ENCODE results near the gene PDAP1.

Gene PDAP1

DNA sequence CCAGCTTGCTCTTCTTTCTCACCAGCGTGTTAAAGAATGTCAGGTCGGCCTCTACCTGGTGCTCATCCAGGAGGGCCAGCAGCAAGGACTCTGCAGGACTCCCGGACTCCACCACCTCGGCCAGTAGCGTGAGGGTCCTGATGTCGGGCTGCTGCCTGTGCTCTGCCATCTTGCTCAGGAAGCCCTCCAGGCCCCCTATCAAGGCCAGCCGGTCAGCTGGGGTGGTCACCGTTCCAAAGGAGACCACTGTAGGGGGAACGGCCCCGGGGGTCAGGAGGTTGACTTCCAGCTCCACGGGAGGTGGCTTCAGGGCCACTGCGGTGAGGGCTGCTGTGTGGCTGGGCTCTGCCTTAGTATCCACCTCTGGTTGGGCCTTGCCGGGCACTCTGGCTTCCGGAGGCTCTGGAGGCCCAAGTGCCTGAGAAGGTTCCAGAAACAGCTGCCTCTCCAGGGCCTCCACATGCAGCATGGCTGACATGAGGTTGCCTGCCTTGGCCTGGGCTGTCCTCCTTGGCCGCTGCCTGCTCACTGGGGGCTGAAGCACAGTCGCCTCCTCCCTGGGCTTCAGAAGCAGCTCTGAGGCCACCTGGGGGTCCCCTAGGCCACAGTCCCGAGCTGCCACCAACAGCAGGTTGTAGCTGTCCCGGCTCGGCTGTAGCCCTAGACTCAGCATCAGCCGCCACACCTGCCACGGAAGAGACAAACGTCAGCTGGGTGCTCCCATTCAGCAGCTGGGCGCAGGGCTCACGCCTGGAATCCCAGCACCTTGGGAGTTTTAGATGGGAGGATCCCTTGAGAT, 16.7 kb upstream of the PDAP1 start:
- CTCF ChIA-PET: no interaction called here
- 94% methylated on average over 22 of the region's 24 CpGs for WGBS (ENCODE audit: insufficient coverage)
- DNase-seq: no peak
- H3K4me3 ChIP-seq (ENCODE audit: control insufficient read depth in 1 of 7, extremely low read depth in 1 of 7, insufficient read depth in 4 of 7, low read depth in 2 of 7, low read length in 6 of 7): no peak overlapping the region
- no peaks in the 10 kb centered on the region for H3K4me1 ChIP-seq (ENCODE audit: control extremely low read depth in 1 of 4, control insufficient read depth in 4 of 4, insufficient read depth in 4 of 4, low read length in 3 of 4)
- H3K9me3 ChIP-seq (ENCODE audit: control extremely low read depth in 1 of 5, control insufficient read depth in 4 of 5, insufficient read depth in 2 of 5, low read depth in 1 of 5, low read length in 4 of 5): no peaks in the 10 kb centered on the region
- no peak overlapping the region for H3K27ac ChIP-seq (ENCODE audit: insufficient read depth in 1 of 2, low read depth in 1 of 2, low read length in 2 of 2, poor library complexity in 1 of 2, severe bottlenecking in 2 of 2)
- POLR2A ChIA-PET: no interaction called here
- H3K36me3 ChIP-seq (ENCODE audit: control insufficient read depth in 4 of 4, insufficient read depth in 4 of 4, low read length in 3 of 4): peaks cover 3 to 63% (median 46%) of the 10 kb centered on the region in 4 experiments
- H3K27me3 ChIP-seq (replicated peaks in 2 of 5; ENCODE audit: control insufficient read depth in 4 of 5, insufficient read depth in 5 of 5, low read length in 4 of 5): no peaks in the 10 kb centered on the region

GRCh38 chr7:99422625-99423024, 14.2 kb upstream of the PDAP1 start:
- Histone ChIP-seq H3K9me3 (ENCODE audit: control extremely low read depth in 1 of 5, control insufficient read depth in 4 of 5, insufficient read depth in 2 of 5, low read depth in 1 of 5, low read length in 4 of 5) (no peaks in the 10 kb centered on the region), H3K27ac (ENCODE audit: insufficient read depth in 1 of 2, low read depth in 1 of 2, low read length in 2 of 2, poor library complexity in 1 of 2, severe bottlenecking in 2 of 2) (no peak overlapping the region), H3K36me3 (ENCODE audit: control insufficient read depth in 4 of 4, insufficient read depth in 4 of 4, low read length in 3 of 4) (peaks cover 5 to 71% (median 52%) of the 10 kb centered on the region in 4 experiments), H3K4me1 (ENCODE audit: control extremely low read depth in 1 of 4, control insufficient read depth in 4 of 4, insufficient read depth in 4 of 4, low read length in 3 of 4) (no peaks in the 10 kb centered on the region), H3K27me3 (replicated peaks in 2 of 5; ENCODE audit: control insufficient read depth in 4 of 5, insufficient read depth in 5 of 5, low read length in 4 of 5) (no peaks in the 10 kb centered on the region), H3K4me3 (ENCODE audit: control insufficient read depth in 1 of 7, extremely low read depth in 1 of 7, insufficient read depth in 4 of 7, low read depth in 2 of 7, low read length in 6 of 7) (no peak overlapping the region)
- 100% methylated on average over 5 of the region's 5 CpGs for WGBS (ENCODE audit: insufficient coverage)
- DNase-seq: no peak
- POLR2A ChIA-PET: interaction anchor here (0.9 kb wide), 1 partner anchor 14 kb away, joined by 5 read pairs; the partner anchor contains the start of genes BUD31 and PDAP1
- CTCF ChIA-PET: interaction anchor here (0.6 kb wide), 1 partner anchor 1148 kb away, joined by 3 read pairs; no protein-coding TSS in a partner anchor

GRCh38 chr7:99422186-99422585, 13.8 kb upstream of the PDAP1 start:
- Histone ChIP-seq H3K4me3 (ENCODE audit: control insufficient read depth in 1 of 7, extremely low read depth in 1 of 7, insufficient read depth in 4 of 7, low read depth in 2 of 7, low read length in 6 of 7) (no peak overlapping the region), H3K36me3 (ENCODE audit: control insufficient read depth in 4 of 4, insufficient read depth in 4 of 4, low read length in 3 of 4) (peaks cover 9 to 75% (median 57%) of the 10 kb centered on the region in 4 experiments), H3K27ac (ENCODE audit: insufficient read depth in 1 of 2, low read depth in 1 of 2, low read length in 2 of 2, poor library complexity in 1 of 2, severe bottlenecking in 2 of 2) (no peak overlapping the region), H3K9me3 (ENCODE audit: control extremely low read depth in 1 of 5, control insufficient read depth in 4 of 5, insufficient read depth in 2 of 5, low read depth in 1 of 5, low read length in 4 of 5) (no peaks in the 10 kb centered on the region), H3K4me1 (ENCODE audit: control extremely low read depth in 1 of 4, control insufficient read depth in 4 of 4, insufficient read depth in 4 of 4, low read length in 3 of 4) (no peaks in the 10 kb centered on the region), H3K27me3 (replicated peaks in 2 of 5; ENCODE audit: control insufficient read depth in 4 of 5, insufficient read depth in 5 of 5, low read length in 4 of 5) (no peaks in the 10 kb centered on the region)
- POLR2A ChIA-PET: interaction anchor here (0.9 kb wide), 1 partner anchor 13 kb away, joined by 5 read pairs; the partner anchor contains the start of genes BUD31 and PDAP1
- CTCF ChIA-PET: interaction anchor here (0.6 kb wide), 1 partner anchor 1149 kb away, joined by 3 read pairs; no protein-coding TSS in a partner anchor
- WGBS (ENCODE audit: insufficient coverage): 95% methylated on average over 11 of the region's 11 CpGs
- no peak for DNase-seq

DNA sequence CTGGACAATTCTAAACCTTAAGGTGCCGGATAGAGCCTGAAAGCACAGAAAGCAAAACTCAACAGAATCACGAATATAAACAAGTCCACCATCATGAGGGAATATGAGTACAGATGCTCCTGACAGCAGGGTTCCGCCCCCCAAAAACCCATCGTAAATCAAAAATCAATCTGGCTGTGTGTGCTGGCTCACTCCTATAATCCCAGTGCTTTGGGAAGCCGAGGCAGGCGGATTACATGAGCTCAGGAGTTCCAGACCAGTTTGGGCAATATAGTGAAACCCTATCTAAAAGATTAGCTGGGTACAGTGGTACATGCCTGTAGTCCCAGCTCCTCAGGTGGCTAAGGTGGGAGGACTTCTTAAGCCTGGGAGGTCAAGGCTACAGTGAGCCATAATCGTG, 12.6 kb upstream of the PDAP1 start:
- Histone ChIP-seq H3K36me3 (ENCODE audit: control insufficient read depth in 4 of 4, insufficient read depth in 4 of 4, low read length in 3 of 4) (peaks cover 11 to 86% (median 65%) of the 10 kb centered on the region in 4 experiments), H3K4me3 (ENCODE audit: control insufficient read depth in 1 of 7, extremely low read depth in 1 of 7, insufficient read depth in 4 of 7, low read depth in 2 of 7, low read length in 6 of 7) (no peak overlapping the region), H3K9me3 (ENCODE audit: control extremely low read depth in 1 of 5, control insufficient read depth in 4 of 5, insufficient read depth in 2 of 5, low read depth in 1 of 5, low read length in 4 of 5) (no peaks in the 10 kb centered on the region), H3K27me3 (replicated peaks in 2 of 5; ENCODE audit: control insufficient read depth in 4 of 5, insufficient read depth in 5 of 5, low read length in 4 of 5) (no peaks in the 10 kb centered on the region), H3K4me1 (ENCODE audit: control extremely low read depth in 1 of 4, control insufficient read depth in 4 of 4, insufficient read depth in 4 of 4, low read length in 3 of 4) (no peaks in the 10 kb centered on the region), H3K27ac (ENCODE audit: insufficient read depth in 1 of 2, low read depth in 1 of 2, low read length in 2 of 2, poor library complexity in 1 of 2, severe bottlenecking in 2 of 2) (no peak overlapping the region)
- 88% methylated on average over 7 of the region's 7 CpGs for WGBS (ENCODE audit: insufficient coverage)
- ChIA-PET CTCF (no interaction called here), POLR2A (interaction anchor here (0.7 to 1.3 kb wide), 2 partner anchors 12 to 73 kb away, joined by 3 read pairs; partner anchors contain the start of gene BUD31)
- no peak for DNase-seq

DNA sequence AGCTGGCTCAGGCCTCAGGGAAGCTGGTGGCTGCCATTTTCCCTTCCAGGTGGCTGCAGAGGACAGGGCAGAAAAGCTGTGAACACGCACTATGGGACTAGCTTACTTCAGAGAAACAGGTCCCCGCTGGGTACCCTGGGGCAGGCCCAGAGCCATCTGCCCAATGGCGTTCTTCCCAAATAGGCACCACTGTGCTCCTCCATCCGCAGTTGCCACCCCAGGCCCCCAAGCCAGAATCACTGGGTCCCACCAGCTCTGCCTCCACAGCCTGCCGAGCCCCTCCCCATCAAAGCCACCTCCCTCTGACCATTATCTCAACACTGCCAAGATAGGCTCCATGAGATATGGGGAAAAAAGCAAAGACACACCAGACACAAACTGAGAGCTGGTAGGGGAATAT, 11.8 kb upstream of the PDAP1 start:
- H3K4me3 ChIP-seq (ENCODE audit: control insufficient read depth in 1 of 7, extremely low read depth in 1 of 7, insufficient read depth in 4 of 7, low read depth in 2 of 7, low read length in 6 of 7): no peak overlapping the region
- POLR2A ChIA-PET: interaction anchor here (1.3 kb wide), 1 partner anchor 11 kb away, joined by 3 read pairs; the partner anchor contains the start of gene BUD31
- no peak for DNase-seq
- no peaks in the 10 kb centered on the region for H3K9me3 ChIP-seq (ENCODE audit: control extremely low read depth in 1 of 5, control insufficient read depth in 4 of 5, insufficient read depth in 2 of 5, low read depth in 1 of 5, low read length in 4 of 5)
- H3K27me3 ChIP-seq (replicated peaks in 2 of 5; ENCODE audit: control insufficient read depth in 4 of 5, insufficient read depth in 5 of 5, low read length in 4 of 5): no peaks in the 10 kb centered on the region
- H3K36me3 ChIP-seq (ENCODE audit: control insufficient read depth in 4 of 4, insufficient read depth in 4 of 4, low read length in 3 of 4): peaks cover 11 to 87% (median 67%) of the 10 kb centered on the region in 4 experiments
- CTCF ChIA-PET: interaction anchor here (1.2 to 1.6 kb wide), 4 partner anchors 9 to 23 kb away, joined by 3 to 9 read pairs (median 5); partner anchors contain the start of genes BUD31 and PDAP1
- H3K4me1 ChIP-seq (ENCODE audit: control extremely low read depth in 1 of 4, control insufficient read depth in 4 of 4, insufficient read depth in 4 of 4, low read length in 3 of 4): no peaks in the 10 kb centered on the region
- WGBS (ENCODE audit: insufficient coverage): 100% methylated on average over 3 of the region's 5 CpGs
- H3K27ac ChIP-seq (ENCODE audit: insufficient read depth in 1 of 2, low read depth in 1 of 2, low read length in 2 of 2, poor library complexity in 1 of 2, severe bottlenecking in 2 of 2): no peak overlapping the region

DNA sequence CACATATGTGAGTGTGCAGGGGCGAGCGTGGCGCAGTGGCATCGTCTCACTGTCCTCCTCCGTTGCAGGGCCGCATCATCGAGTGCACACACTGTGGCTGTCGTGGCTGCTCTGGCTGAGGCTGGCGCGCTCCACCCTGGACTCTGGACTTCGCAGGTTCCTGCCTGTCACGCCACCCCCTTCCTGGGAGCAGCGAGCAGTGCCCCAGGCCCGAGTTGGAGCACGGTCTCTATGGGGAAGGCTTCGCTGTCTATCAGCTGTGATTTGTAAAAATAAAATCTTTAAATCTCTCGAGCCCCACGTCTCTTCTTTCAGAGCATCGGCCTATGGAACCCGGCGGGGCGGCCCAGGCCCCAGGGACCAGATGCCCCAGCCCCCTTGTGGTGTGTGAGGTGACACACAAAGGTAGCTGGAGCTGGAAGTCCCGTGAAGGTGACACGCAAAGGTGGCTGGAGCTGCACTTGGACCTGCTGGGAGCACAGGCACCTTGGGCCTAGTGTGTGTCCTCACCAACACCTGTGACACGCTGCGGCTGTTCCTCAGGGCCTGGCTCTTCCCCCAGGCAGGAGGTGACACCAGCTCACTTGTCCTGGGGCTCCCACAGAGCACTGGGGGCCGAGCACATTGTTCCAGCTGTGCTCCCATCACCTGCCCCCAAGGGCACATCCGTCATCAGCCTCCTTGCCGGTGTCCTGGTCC, 11.1 kb upstream of the PDAP1 start:
- Histone ChIP-seq H3K36me3 (ENCODE audit: control insufficient read depth in 4 of 4, insufficient read depth in 4 of 4, low read length in 3 of 4) (peaks cover 10 to 87% (median 66%) of the 10 kb centered on the region in 4 experiments), H3K4me1 (ENCODE audit: control extremely low read depth in 1 of 4, control insufficient read depth in 4 of 4, insufficient read depth in 4 of 4, low read length in 3 of 4) (no peaks in the 10 kb centered on the region), H3K9me3 (ENCODE audit: control extremely low read depth in 1 of 5, control insufficient read depth in 4 of 5, insufficient read depth in 2 of 5, low read depth in 1 of 5, low read length in 4 of 5) (no peaks in the 10 kb centered on the region), H3K27me3 (replicated peaks in 2 of 5; ENCODE audit: control insufficient read depth in 4 of 5, insufficient read depth in 5 of 5, low read length in 4 of 5) (no peaks in the 10 kb centered on the region), H3K4me3 (ENCODE audit: control insufficient read depth in 1 of 7, extremely low read depth in 1 of 7, insufficient read depth in 4 of 7, low read depth in 2 of 7, low read length in 6 of 7) (no peak overlapping the region), H3K27ac (ENCODE audit: insufficient read depth in 1 of 2, low read depth in 1 of 2, low read length in 2 of 2, poor library complexity in 1 of 2, severe bottlenecking in 2 of 2) (no peak overlapping the region)
- ChIA-PET CTCF (interaction anchor here (1.2 to 1.6 kb wide), 4 partner anchors 9 to 23 kb away, joined by 3 to 9 read pairs (median 5); partner anchors contain the start of genes BUD31 and PDAP1), POLR2A (interaction anchor here (1.3 kb wide), 1 partner anchor 10 kb away, joined by 3 read pairs; the partner anchor contains the start of gene BUD31)
- WGBS (ENCODE audit: insufficient coverage): 96% methylated on average over 19 of the region's 29 CpGs
- DNase-seq: no peak

Data from common myeloid progenitor, CD34-positive (primary cell).